ENCODE data around the gene LOXL1. TPM values are rescaled to one million over a fixed set of nuclear protein-coding genes. Genes with fewer than 3 reads are reported as not detected.

LOXL1 gene
- total RNA-seq, 1 donor, result 176 TPM

GRCh38 chr15:73886717-73887345, 39.4 kb upstream of the LOXL1 start:
- no peak overlapping the region for H3K4me3 ChIP-seq (ENCODE audit: low read depth, low read length)
- no peak for DNase-seq (ENCODE audit: low read depth)
- no peak for TF ChIP-seq CTCF (IDR thresholded peaks at IDR 0.05; ENCODE audit: insufficient read depth, low read length)

DNA sequence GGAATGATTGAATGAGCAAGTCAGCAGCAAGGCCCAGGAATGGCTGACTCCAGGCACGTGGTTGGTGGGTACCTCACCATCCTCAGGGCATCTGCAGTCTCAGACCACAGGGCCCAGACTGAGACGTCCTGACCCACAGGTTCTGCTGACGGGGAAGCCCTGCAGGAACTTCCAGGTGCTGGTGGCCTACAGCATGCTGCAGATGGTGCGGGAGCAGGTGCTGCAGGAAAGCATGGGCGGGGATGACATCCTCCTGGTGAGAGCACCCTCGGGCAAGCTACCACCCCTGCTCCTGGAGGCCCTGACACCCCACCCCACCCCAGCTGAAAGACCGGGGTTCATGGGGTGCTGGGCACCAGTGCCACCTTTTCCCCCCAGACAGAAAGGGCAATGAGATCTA, 38.8 kb upstream of the LOXL1 start:
- H3K4me3 ChIP-seq (ENCODE audit: low read depth, low read length), result no peak overlapping the region
- DNase-seq (ENCODE audit: low read depth), result no peak
- TF ChIP-seq CTCF (IDR thresholded peaks at IDR 0.05; ENCODE audit: insufficient read depth, low read length), result no peak

DNA sequence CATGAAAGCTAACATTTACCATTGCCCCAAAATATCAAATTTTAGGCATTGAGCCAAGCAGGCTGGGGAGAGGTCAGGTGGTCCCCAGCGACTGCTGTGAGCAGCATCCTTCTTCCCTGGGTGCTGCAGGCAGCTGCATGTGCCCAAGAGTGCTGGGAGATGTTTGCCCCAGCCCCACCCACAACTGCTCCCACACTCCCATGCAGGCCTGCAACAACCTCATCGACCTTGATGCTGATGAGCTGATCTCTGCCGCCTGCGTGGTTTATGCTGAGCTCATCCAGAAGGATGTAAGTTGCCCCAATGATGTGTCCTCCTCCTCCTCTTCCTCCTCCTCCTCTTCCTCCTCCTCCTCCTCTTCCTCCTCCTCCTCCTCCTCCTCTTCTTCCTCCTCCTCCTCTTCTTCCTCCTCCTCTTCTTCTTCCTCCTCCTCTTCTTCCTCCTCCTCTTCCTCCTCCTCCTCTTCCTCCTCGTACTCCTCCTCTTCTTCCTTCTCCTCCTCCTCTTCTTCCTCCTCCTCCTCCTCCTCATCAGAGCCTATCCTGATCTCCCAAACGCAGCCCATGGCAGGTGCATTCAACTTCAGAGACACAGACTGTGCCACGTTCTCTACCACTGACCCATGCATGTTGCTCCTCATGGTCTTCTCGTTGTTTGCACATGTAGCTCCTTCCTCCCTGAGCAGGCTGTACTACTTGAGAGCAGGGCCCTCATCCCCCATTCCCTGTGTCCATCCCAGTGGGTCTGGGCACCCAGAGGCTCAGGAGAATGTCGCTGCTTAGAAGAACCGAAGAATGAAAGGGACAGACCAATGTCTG, 37.8 kb upstream of the LOXL1 start:
- TF ChIP-seq CTCF (IDR thresholded peaks at IDR 0.05; ENCODE audit: insufficient read depth, low read length), result no peak
- H3K4me3 ChIP-seq (ENCODE audit: low read depth, low read length), result no peak overlapping the region

DNA sequence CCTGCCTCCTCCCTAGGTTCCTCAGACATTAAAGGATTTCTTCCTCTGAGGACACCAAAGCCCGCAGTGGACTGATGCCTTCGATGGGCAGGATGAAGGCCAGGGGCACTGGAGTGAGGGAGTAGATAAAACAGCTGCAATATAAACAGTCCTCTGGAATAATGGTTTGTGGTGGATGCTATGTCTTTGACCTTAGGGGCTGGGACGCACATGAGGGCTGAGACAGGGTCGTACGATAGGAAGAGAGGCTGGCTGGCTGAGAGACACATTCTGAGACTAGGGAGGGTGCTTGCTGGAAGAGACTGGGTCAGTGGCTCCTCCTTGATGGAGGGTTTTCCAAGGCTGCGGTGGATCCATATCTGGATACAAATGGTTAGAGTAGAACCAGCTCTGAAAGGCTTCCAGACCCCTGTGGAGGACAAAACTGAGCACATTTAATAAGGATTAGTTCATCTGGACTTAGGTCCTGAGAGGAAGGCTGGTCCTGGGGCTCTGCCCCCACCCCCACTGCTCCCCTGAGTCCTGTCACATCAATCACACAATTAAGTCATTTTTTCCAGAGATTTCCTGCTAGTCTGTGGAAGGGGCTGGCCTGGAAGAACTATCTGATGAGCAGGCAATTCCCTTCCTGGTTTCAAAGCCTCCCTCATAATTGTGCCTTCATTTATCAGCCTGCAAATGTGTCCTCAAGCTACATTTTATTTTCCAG, 37.1 kb upstream of the LOXL1 start:
- DNase-seq (ENCODE audit: low read depth), result no peak
- TF ChIP-seq CTCF (IDR thresholded peaks at IDR 0.05; ENCODE audit: insufficient read depth, low read length), result no peak
- H3K4me3 ChIP-seq (ENCODE audit: low read depth, low read length), result no peak overlapping the region

More for the DNA sequence above, 37.8 kb upstream of the LOXL1 start:
- no peak for DNase-seq (ENCODE audit: low read depth)

- no peak for DNase-seq (ENCODE audit: low read depth)
- no peak overlapping the region for H3K4me3 ChIP-seq (ENCODE audit: low read depth, low read length)
- TF ChIP-seq CTCF (IDR thresholded peaks at IDR 0.05; ENCODE audit: insufficient read depth, low read length), result no peak
These were observed 36.5 kb upstream of the LOXL1 start for GRCh38 chr15:73889762-73890124.

DNA sequence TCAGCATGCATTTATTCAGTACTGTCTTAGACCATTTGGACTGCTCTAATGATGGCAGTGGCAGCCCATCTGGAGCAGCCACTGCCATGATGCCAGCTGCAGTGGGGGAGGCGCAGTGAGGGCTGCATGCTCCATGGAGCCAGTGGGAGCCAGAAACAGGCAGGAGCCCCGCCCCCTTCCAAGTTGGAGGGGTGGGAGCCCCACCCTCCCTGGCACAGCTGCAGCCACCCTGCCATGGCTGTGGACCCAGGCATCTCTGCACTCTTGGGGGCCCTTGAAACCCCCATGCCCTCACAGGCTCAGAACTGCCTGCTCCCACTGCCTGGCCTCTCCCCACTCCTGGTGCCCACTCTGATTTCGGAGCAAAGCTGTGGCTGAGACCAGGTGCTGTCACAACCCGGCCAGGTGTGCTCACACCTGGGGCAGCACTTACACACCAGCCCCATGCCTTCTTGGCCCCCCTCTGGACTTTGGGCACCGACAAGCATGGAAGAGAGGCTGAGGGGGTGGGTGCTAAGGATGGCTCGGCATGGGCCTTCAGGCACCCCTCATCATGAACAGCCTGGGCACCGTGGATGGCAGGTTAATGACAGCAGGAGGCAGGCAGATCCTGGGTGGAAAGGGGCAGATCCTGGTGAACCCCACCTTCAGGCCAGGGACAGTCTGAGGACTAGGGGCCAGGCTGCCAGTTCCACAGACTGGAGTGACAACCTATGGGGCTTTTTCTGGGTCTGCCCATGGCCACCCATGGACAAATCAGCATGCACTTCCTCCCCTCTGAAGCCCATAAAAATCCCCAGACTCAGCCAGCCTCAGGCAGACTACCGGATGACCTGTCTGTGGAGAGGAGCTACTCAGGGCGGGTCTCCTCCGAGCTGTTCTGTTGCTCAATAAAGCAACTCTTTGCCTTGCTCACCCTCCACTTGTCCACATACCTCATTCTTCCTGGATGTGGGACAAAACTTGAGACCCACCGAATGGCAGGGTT, 34.6 kb upstream of the LOXL1 start:
- no peak overlapping the region for H3K4me3 ChIP-seq (ENCODE audit: low read depth, low read length)
- DNase-seq (ENCODE audit: low read depth), result no peak
- no peak for TF ChIP-seq CTCF (IDR thresholded peaks at IDR 0.05; ENCODE audit: insufficient read depth, low read length)
